Eye (tissue), 1 donor: ENCODE data around the gene TUT1.
"Not testable (repeated sequence)": the region's sequence is repeated elsewhere in the genome, so short reads cannot be mapped to it uniquely, and the experiment has no call there.

Experiments used
- DNase-seq: peaks from one replicate; pipeline ENCODE4 v3.0.0-alpha.2; 2015

The TUT1 gene

DNA sequence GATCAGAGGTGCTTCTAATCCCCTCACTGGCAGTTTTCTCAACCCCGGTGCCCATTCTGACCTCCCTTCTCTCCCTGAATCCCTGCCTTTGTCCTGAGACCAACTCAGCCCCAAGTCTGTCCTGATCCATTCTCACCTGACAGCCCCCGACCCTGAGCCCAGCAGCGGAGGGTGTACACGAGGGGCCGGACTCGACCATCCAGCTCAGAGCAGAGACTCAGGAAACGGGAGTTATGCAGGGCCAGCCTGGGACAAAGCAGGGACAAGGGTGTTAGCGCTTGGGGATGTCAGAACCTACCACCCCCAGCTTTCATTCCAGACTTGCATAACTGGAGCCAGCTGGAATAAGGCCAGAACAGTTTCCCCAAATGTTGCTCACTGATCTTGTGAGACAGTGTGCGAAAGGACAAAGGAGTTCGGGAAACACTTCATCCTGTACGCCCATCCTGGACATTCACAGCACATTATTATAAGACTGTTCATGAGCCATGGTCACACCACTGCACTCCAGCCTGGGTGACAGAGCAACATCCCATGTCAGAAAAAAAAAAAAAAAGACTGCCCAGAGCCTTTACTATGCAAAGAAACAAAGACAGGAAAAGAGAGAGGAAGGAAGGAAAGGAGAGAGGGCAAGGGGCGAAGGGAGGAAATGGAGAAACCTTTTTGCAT, 14.1 kb downstream of the TUT1 start:
- no peak for DNase-seq

DNA sequence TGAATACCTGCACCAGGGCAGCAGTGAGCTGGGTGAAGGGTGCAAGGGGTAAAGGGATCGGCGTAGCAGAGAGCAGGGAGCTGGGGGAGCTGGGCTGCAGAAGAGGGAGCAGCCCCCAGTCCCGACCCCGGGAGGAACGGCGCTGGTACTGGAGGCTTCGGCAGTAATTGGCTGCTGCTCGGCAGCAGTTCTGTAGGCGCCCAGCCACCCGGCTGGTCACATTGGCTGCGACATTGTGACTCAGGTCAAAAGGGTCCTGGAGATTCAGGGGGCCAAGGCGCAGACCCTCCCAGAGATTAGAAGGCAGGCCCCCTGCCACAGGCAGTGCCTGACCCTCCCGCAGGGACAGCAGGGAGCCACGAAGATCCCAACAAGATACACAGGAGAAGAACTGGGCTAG, 15.5 kb downstream of the TUT1 start:
- no peak for DNase-seq

DNA sequence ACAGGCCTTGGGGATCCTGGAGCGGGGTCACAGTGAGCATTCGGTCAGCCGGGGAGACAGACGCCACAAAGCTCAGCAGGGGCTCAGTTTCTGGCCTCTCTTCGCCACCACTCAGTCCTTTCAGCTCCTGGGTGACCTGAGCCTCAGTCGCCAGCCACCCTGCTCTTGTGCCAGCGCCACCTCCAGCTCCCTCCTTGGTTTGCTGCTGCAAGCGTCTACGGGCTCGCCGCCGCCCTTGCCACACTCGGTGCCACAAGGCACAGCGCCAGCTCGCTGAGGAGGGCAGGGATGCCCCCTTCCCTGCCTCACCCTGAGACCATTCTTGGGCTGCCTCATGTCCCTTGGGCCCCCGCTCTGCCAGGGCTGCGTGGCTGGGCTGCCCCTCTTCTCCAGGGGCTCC, 16.2 kb downstream of the TUT1 start:
- no peak for DNase-seq

DNA sequence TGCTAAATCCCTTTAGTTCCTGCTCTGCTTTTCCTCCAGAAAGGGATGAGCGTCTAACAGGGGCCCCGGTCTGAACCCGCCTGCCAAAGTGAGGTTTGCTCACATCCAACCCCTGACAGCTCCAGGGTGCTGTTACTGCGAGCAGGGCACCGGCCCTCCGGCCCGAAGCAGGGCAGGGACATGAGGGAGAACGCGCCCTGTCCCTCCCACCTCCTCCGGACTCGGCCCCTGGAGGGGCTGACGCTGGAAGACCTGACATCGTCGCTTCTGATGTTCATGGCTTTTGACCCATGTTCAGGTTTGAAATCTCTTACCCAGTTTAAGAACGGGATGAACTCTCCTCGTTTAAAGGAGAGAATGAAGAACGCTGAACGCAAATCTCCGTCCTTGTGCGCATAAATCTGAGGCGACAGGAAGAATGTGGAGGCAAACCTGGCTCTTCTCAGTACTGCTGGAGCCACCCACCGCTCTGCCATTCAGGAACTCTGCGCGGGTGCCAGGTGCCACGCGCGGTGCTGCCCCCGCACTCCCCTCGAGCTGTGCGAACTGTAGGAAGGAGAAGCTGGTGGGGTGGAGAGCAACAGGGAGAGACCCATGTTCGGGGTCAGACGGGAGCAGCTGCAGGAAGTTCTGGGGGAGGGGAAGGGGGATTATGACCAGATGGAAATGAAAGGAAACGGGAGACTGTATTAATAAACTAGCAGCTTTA, 16.8 kb downstream of the TUT1 start:
- DNase-seq = peak; percentile 71

DNA sequence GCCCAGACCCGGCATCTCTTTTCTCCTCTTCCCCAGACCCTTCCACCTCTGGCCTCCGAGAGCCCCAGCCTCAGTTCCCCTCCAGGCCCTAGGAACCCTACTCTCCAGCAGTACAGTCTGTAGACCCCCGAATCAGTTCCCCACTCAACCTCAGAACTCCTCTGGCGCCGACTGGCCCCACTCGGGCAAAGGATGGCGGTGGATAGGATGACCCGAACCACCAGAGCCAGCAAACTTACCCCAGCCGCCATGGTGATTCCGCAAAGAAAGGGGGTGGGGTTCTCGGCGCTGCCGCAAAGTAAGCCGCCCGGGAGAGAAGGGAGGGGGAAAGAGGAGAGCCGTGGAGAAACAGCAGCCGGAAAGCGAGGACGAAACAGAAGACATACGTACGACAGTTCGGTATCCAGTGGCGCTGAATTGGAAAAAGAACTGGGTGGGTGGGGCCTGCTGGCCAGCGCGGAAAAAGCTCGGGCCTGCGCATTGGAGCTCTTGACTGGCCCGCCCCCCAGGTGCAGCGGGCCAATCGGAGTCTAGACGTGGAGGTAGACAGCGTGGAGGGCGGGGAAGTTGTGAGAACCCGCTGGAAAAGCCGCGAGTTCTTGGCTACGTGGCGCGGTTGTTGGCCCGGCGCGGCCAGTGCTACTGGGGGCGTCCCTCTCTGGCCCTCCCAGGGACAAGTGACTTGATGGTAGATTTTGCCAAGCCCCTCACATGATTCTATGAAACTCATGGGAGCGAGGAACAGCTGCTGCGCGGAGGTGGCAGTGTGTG, 17.5 kb downstream of the TUT1 start, which contains the start of gene EEF1G:
EEF1G (minus strand) TSS at position 300 of the 771 bp plus-strand sequence; CDS start at position 251, 49 bp downstream.
- DNase-seq = peak; percentile 100

DNA sequence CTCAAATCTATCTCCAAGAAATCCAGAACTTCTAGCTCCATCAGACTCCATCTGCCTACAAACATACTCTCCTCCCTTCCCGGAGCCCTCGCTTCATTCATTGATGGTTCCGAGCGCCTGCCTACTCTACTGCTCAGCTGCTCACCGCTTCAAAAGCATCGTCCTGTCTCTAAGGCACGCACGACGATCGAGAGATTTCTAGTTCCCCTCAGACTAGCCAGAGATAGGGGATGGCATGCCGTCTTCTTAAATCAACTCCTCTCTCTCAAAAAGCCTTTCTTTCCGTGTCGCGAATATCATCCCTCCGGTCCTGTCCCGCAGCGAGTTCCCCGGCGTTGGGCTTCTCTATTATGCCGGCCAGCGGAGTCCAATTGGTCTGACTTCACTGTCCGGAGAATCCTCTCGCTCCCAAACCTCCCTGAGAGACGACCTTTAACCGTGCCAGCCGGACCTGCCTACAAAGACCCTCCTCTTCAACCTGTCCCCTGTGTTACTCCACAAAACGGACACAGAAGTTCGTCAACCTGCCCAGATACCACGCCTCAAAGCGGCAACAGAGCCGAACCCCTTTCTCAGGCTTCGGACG, 18.2 kb downstream of the TUT1 start:
- no peak for DNase-seq

DNA sequence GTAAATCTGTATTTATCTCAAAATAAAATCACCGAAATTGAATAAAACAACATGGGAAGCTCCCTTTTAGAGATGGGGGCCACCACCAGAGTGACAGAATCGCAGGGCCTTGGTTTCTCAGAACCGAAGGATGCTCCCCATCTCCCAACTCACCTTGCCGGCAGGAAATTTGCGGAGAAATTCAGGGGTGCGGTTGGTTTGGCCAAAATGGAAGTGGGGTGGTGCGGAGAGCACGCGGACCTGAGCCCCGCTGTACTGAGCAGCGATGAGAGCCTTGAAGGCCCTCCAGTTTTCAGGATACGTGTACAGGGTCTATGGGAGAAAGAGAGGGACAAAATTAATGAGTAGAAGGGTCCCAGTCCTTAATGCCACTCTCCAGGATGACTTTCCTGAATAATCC, 18.9 kb downstream of the TUT1 start:
- DNase-seq = no peak

DNA sequence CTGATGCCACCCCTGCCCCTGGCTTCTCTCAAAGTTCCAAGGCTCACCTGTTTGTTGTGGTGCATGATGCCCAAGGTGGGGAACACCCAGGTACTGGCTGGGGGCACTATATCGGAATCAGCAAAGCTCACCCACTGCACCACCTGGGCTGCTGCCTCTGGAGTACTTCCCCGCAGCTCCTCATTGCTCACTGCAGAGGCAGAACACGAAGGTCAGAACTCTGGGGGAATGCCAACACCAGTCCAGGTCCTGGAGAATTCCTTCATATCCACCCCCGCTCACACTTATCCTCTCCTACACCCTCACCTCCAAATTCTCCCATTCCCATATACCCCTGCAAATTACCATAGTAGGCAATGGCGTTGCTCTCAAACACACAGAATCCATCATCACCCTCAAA, 19.8 kb downstream of the TUT1 start:
- DNase-seq = not testable (repeated sequence)

DNA sequence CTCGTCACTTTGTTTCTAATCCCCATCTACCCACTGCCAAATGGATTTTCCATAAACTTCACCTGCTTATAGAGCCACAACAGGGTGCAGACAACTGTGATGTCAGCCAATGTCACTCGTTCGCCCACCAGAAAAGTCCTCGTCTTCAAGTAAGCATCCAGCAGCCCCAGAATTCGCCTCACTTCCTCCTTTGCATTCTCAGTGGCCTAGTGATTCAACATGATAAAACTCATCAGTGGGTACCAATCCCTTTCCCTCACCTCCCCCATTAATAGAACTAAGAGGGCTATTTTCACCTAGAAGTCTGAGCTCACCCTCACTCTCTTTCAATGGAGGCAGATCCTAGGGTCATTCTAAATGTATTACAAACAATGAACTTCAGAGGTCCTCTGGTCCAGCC, 20.4 kb downstream of the TUT1 start:
- DNase-seq = not testable (repeated sequence)

DNA sequence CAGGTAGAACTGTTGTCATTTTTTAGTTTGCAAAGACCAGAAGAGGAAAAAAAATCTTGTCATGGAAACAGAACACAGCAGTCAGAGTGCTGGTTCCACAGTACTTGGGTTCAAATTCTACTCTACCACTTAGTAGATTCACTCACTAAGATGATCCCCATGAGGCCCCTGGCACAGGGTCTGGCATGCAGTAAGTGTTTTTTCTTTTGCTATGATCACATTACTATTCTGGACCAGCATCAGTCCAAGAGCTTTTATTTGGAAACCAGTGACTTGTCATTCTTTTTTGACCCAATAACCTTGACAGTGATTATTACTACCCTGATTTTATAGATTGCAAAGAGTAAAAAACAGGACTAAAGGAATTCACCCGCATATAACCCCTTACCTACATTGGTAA, 21.7 kb downstream of the TUT1 start:
- no peak for DNase-seq

DNA sequence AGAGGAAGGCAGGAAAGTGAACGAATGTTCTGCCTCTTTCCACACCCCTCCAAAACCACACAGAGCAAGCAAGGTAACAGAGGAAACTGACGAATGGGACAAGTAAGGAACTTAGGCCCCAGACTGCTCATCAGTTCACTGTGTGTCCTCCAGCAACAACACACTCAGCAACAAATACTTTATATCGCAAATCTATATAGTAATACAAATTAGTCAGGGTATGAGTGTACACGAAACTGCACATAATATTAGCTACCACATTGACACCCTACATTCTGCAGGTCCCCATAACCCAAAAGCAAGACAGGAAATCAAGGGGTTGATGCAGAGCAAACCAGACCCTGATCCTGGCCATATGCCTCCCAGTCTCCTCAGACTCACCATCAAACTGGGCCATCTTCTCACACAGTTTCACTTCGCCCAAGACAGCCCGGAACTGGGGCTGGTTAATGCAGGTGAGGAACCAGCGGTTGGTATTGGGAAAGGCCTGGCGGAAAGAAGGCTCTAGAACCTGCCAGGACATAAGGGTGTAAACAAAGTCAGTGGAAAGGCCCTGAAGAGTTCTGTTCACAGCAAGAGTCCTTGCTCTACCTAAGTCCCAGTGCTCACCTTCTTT, 24.2 kb downstream of the TUT1 start:
- no peak for DNase-seq

DNA sequence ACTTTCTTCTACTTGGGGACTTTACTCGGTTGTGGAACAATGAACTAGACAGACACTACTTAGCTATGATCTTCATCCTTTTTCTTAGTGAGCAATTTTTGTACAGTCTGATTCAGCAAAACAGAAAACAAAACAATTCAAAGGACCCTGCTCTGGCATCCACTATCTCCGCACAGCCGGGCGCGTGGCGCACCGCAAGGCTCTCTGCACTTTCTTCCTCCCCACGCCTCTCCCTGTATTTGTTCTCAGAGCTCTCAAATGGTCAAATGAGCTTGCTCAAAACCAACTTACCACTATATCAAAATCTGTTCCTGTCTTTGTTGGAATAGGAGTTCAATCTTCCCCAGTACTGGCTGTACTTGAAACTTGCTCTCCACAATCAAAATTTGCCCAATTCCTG, 25.1 kb downstream of the TUT1 start:
- no peak for DNase-seq

DNA sequence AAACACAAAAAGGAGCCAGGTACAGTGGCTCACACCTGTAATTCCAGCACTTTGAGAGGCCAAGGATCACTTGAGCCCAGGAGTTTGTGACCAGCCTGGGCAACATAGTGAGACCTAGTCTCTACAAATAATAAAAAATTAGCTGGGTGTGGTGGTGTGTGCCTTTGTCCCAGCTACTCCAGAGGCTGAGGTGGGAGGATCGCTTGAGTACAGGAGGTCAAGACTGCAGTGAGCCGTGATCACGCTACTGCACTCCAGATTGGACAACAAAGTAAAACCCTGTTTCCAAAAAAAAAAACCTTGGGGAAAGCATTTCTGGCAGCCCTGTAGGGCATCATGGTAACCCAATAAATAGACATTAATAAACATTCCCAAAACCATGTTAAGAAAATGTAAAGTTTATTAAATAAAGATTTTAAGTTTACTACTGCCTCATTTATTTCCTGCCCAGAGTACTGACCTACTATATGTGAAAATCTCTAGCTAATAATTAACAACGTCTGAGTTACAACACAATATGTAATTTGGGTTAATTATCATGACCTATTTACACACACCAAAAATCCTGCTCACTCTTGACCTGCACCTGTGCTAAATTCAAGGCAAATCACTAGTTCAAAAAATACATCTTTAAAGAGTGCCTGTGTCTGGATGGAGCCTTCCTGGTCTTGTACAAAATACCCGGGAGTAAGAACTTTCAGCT, 26.1 kb downstream of the TUT1 start:
- no peak for DNase-seq

DNA sequence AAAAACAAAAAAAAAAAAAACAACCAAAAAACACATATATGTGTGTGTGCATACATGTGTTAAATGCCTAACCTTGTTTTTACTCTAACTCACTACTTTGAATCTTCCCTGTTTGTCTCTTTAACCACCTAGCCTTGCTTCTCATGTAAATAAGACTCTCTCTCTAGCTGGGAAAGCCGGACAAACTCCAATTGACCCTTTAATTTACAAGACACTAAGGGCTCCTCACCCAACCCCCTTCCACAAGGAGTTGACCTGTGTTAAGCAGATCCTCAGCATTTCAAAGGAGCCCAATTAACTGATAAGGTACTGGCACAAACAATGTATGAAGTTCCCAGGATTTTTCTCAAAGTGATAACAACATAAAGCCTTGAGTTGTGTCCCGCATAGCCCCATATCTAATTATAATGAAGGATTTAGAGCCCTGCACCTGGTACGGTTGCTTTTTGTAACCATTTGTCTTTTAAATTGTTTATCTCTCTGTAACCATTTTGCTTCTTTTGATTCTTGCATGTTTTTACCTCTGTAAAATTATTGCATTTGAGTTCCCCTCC, 29.6 kb downstream of the TUT1 start:
- DNase-seq = not testable (repeated sequence)

DNA sequence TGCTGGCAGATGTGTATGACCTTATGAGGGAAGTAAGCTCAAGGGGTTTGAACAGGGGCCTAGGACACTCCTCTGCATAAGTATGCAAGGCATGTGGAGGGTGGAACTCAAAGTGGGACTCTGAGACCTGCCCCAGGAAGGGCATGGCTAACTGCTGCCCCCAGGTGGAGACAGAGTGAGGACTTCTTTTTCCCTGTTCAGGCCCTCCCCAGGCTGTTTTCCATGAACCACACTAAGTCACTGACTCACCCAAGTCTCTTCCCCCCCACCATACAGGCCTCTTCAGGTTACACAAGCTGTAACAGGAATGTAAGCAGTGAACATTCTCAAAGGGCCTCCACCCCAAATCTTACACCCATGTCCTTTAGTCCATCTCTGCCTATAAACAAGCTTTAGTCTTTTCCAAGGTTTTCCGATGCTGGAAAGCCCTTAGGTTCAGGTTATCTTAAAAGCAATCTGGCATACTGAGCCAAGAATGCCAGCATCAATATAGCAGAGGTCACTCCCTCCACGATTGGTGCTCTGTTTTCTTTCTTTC, 30.7 kb downstream of the TUT1 start:
- peak; percentile 82 for DNase-seq

DNA sequence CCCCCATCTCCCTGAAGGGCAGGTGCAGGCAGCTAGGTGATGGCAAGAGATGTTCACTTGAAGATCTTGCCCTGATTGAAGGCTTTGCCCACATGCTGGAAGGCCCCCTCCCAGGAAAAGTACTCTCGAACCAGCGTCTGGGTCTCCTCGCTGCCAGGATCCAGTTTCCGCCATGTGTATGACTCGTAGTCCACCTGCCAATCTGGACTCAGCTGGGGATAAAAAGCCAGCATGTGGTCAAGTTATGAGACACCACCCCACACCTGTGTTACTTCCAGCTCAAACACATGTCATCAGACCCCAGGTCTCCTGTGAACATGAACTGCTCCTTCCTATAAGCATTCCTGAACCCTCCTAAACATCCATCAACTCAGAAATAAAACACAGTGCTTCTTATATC, 31.7 kb downstream of the TUT1 start:
- DNase-seq = not testable (repeated sequence)

DNA sequence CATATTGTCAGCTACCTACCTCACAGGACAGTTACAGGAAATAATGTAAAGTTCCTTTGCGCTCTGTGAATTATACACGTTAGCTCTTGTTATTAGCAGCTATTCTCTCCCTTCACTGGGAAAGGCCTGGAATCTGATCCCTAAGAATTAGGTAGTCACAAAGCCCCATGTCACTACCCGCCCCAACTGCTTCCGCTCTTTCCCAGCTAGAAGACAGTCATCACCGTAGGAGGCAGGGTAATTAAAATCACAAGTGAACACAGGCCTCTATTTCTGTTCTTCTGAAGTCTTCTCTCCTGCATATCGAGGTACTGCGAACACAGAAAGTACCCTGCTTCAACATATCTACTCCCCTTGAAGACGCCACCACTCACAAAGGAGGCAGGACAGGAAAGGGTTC, 32.1 kb downstream of the TUT1 start:
- DNase-seq = no peak

DNA sequence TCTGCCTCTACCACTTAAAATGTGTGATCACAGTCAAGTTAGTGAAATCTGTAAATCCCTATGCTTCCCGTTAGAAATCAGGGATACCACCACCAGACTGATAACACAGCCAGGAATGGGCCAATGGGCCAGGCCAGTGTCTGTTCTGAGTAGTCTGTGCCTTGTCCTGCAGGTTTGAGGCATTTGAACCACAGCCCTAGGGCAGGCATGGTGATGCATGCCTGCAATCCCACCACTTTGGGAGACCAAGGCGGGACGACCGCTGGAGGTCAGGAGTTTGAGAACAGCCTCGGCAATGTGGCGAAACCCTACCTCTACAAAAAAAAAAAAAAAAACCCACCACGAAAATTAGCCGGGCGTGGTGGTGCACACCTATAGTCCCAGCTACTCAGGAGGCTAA, 32.7 kb downstream of the TUT1 start:
- no peak for DNase-seq

DNA sequence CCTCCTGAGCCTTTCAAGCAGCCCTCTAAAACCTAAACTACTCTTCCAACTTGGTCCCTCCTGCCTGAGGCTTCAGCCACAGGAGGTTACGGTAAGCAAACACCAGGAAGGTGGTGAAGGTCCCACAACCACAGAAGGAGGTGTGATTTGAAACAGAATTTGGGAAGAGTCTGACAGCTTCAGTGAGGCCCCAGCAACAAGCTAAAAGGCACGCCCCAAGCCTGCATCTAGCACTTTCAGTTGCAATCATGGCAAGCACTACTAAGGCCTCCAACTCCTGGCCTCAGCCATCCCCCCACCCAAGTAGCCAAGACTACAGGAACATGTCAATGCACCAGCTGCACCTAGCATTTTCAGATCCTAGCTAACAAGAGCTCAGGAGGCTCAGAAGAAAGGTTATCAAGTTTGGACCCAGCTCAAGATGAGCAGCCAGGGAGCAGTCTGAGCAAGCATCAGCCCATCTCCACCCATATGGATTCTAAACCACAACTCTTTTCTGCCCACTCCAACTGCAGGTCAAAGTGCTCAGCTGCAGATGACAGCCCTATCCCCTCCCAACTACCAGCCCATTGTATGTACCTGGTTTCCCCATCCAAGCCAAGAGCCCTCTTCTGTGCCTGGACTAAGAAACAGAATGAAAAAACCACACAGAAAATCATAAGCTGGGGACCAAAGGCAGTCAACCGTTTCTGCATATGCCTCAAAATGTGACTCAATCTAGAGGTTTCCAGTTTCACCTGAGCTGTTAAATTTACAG, 34.3 kb downstream of the TUT1 start:
- DNase-seq = no peak

DNA sequence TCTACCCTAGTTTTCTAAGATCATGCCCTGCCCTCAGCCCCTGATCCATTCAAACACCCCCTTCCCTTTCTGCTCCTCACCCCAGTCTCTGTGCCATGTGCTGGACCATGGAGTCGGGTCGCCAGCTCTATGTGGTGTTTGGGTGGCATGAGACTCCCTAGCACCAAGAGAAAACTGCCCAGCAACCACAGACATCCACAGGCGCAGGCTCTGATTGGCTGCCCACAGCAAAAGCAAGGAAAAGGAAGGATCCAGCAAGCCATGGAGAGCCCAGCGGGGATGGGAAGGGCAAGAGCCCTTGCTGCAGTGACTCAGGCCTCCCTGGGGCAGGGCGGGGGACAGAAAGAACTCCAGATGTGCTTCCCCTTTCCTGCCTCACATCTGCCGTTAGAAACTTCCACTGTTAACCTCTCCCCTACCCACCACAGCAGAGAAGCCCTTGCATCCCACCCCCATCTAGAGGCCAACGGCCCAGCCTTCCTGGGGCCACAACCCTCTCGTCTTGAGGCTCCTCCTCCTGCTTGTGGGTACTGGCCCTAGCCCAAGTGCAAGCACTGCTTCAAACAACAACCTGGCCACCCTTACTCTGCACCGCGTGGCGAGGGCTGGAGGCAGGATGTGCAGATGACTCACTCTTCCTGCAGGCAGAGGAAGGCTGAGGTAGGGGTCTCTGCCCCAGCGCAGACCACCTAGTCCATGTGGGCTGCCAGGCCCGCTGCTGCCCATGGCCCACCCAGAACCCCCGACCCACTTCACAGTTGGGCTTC, 35.0 kb downstream of the TUT1 start:
- DNase-seq = peak; percentile 78
